HG02571 (cell line): ENCODE measurements around the gene ZFYVE9.
"Not testable (repeated sequence)": the region's sequence is repeated elsewhere in the genome, so short reads cannot be mapped to it uniquely, and the experiment has no call there.

Experiments
- ATAC-seq: cut with Tn5 transposase; IDR thresholded peaks from one replicate; pipeline ENCODE4 v1.9.1; 2021; ENCODE audit warnings: mild to moderate bottlenecking, moderate library complexity; ENCODE audit not compliant: unreplicated experiment

The ZFYVE9 gene

GRCh38 chr1:52191395-52191965, 49.6 kb downstream of the ZFYVE9 start:
- no peak for ATAC-seq

DNA sequence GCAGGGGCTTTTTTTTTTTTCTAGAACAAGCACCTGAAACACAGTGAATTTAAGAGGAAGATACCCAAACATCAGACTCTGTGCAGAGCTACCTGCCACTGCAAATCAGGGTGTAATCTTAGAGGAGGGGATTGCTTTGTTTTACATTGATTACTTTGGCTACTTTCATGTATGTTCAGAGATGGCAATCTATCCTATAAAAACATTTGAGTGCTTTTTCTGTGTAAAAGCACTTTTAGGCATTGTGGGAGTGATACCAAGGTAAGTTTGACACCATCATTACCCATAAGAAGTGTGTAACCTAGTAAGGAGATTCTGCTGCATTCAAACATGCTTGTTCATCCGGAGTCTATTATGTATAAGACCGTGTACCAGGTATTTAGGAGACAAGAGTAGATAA, 50.1 kb downstream of the ZFYVE9 start:
- ATAC-seq = no peak

DNA sequence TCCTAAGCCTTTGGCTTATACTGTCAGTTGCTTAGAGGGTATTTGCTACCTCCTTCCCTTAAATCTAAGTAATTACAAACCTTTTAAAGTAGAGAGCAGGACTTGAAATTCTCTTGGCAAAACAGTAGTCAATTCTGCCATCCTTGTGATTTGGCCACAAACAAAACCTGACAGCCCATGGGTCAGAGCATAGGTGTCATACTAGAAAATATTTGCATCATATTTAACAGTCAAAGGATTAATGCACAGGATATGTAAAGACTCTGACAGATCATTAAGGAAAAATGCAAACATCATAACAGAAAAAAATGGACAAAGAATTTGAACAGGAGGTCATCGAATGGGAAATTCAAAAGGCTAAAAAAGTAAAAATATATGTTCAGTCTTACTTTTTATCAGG, 50.5 kb downstream of the ZFYVE9 start:
- ATAC-seq = no peak

DNA sequence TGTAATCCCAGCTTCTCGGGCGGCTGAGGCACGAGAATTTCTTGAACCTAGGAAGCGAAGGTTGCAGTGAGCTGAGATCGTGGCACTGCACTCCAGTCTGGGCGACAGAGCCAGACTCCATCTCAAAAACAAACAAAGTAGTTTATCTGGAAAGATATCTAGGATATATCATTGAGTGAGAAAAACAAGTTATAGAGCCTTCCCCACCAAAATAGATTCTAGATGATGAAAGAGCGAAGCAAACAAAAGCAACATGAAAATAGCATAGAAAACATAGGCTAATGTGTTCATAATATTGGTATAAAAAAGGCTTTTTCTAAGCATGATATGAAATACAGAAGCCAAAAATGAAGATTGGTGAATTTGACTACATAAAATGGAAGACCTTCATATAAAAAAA, 52.1 kb downstream of the ZFYVE9 start:
- no peak for ATAC-seq

- no peak for ATAC-seq
These were observed 53.3 kb downstream of the ZFYVE9 start for GRCh38 chr1:52195161-52195560.

GRCh38 chr1:52203935-52204625, 62.2 kb downstream of the ZFYVE9 start:
- ATAC-seq = no peak

DNA sequence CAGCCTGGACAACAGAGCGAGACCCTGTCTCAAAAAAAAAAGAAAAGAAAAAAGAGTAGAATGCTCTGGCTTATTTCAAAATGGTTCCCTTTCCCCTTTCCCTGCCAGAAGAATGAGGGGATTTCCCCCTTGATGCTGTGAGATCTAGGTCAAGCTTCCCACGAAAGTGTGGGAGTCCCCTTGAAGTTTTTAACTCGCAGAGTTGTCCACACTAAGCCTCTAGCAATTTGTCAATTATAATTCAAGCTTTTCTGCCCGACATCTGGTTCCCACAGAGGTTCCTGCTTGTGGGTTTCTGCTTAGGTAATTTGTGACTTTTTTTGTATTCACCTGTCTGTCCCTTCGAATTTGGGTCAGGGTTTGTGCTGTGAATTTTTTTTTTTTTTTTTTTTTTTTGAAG, 62.8 kb downstream of the ZFYVE9 start:
- no peak for ATAC-seq

DNA sequence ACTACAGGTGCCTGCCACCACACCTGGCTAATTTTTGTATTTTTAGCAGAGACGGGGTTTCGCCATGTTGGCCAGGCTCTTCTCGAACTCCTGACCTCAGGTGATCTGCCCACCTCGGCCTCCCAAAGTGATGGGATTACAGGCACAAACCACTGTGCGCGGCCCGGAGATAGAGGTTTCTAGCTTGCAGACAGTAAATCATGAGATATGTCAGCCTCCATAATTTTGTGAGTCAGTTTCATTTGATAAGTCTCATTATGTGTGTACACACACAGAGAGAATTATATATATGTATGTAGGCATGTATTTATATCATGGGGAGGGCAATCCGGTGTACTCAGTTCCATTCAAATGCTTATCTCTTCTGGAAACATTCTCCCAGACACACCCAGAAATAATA, 64.8 kb downstream of the ZFYVE9 start:
- not testable (repeated sequence) for ATAC-seq

GRCh38 chr1:52209429-52209828, 67.5 kb downstream of the ZFYVE9 start:
- ATAC-seq = no peak

DNA sequence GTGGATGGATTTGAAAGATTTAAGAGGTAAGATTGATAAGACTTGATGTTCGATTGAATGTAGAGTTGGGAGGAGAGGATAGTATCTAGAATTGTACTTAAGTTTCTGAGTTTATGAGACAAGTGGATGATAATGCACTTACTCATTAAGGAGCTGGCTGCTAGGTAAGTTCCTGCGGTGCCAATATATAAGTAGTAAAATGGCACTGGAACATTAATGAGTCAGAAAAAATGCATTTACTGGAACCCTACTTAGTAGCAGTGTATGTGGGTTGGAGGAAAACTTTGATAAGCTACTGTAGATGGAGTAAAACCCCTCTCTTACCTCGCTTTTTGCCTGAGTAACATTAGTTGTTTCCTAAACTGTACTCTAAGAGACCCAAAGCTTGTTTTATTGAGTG, 68.2 kb downstream of the ZFYVE9 start:
- ATAC-seq = no peak

DNA sequence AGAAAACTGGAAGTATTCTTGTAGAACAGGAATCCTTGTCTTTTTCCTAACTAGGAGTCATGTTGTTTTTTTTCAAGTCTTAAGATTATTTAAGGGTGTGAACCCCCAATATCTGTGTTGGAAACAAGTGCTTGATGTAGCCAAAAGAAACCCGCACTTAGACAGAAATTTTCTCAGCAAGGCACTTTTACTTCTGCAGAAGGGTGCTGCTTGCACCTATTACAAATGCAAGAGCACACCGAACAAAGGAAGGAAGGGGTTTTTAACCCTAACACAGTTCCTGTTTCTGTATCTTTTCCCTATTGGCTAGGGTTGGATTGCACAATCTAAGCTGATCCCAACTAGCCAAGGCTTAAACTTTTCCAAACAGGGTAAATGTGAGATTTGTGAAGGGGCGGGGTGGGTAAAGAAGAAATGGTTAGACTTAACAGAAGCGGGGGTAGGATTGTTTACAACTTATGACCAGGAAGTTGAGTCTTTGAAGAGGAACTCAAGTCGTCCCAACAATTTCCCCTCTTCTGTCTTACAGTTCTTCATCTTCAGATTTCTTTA, 75.1 kb downstream of the ZFYVE9 start:
- ATAC-seq = no peak

DNA sequence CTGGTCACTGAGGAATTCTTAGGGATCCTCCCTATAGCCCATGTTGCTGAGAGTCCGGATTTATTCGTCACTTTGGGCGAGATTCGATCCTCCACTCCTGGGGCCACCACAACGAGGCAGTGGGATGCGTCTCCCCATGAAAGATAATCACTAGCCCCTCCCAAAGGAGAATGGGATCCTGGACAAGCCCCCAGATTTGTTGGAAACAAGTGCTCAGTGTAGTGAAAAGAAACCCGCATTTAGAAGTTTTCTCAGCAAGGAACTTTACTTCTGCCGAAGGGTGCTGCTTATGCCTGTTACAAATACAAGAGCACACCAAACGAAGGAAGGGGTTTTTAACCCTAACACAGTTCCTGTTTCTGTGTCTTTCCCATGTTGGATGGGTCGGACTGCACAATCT, 83.3 kb downstream of the ZFYVE9 start:
- no peak for ATAC-seq

GRCh38 chr1:52229494-52229893, 87.6 kb downstream of the ZFYVE9 start:
- ATAC-seq = no peak

- no peak for ATAC-seq
These were observed 91.6 kb downstream of the ZFYVE9 start for GRCh38 chr1:52233463-52233862.

DNA sequence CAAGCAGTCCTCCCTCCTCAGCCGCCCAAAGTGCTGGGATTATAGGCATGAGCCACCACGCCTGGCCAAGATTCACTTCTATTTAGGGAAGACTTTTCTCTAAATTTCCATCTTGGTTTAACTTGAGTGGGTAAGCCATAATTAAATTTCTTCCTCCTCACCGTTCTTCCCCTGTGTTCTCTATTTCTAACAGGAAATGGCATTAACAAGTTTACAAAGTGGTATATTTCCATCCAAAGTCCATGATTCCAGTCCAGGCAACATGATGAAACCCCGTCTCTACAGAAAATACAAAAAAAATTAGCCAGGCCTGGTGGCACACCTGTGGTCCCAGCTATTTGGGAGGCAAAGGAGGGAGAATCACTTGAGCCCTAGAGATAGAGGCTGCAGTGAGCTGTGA, 92.1 kb downstream of the ZFYVE9 start:
- no peak for ATAC-seq

DNA sequence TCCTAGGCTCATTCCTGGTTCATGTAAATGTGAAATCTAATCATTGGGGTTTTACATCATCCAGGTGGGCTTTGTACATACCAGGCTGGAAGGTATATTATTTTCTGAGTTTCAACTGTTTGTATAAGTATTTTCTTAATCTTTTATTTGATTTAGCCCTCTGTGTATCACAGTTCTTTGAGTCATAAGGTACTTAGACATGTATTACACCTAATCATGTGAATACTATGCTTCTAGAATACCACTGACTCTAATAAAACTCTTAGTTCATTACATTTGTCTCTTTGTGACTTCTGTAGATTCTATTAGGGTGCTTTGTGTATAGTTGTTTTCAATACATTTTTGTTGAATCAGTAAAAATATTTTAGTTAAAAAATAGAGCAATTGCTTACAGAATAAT, 92.8 kb downstream of the ZFYVE9 start:
- ATAC-seq = no peak

- no peak for ATAC-seq
These were observed 93.8 kb downstream of the ZFYVE9 start for GRCh38 chr1:52235646-52236045.

- no peak for ATAC-seq
These were observed 95.5 kb downstream of the ZFYVE9 start for GRCh38 chr1:52237430-52237829.

DNA sequence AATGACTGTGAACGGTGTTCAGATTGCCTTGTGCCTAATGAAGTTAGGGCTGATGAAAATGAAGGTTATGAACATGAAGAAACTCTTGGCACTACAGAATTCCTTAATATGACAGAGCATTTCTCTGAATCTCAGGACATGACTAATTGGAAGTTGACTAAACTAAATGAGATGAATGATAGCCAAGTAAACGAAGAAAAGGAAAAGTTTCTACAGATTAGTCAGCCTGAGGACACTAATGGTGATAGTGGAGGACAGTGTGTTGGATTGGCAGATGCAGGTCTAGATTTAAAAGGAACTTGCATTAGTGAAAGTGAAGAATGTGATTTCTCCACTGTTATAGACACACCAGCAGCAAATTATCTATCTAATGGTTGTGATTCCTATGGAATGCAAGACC, 96.6 kb downstream of the ZFYVE9 start:
- ATAC-seq = no peak

- no peak for ATAC-seq
These were observed 97.2 kb downstream of the ZFYVE9 start for GRCh38 chr1:52238887-52239707.

GRCh38 chr1:52239708-52240001, 97.8 kb downstream of the ZFYVE9 start:
- ATAC-seq = no peak

- ATAC-seq = no peak
These were observed 98.8 kb downstream of the ZFYVE9 start for GRCh38 chr1:52240592-52241210.
